ENCODE data around the gene TOGARAM1.

GRCh38 chr14:45044638-45045037 lies 82.6 kb downstream of the TOGARAM1 start:
- TF ChIP-seq PBX3 (IDR thresholded peaks at IDR 0.05) (no peak), EP300 (IDR thresholded peaks at IDR 0.05; ENCODE audit: borderline replicate concordance in 1 of 2, low read depth in 1 of 2, low read length in 1 of 2) (no peak), GABPA (IDR thresholded peaks at IDR 0.05; ENCODE audit: low read depth) (no peak), EZH2phosphoT487 (IDR thresholded peaks at IDR 0.05; ENCODE audit: borderline replicate concordance, low read depth) (no peak), JUND (IDR thresholded peaks at IDR 0.05) (no peak)
